Inflammatory macrophage (primary cell): ENCODE data around the gene C10orf71.

Experiments used
- DNase-seq, 2 donors: peaks; one replicate each; pipeline ENCODE4 v3.0.0-alpha.2; 2020 to 2022
- total RNA-seq, 18 experiments: gene quantifications; one replicate each; lab custom pipeline; 2026; ENCODE audit warnings: mixed read lengths in 6 of 18, inconsistent platforms in 2 of 18; lab: John Stamatoyannopoulos, UW

Gene C10orf71, protein sequence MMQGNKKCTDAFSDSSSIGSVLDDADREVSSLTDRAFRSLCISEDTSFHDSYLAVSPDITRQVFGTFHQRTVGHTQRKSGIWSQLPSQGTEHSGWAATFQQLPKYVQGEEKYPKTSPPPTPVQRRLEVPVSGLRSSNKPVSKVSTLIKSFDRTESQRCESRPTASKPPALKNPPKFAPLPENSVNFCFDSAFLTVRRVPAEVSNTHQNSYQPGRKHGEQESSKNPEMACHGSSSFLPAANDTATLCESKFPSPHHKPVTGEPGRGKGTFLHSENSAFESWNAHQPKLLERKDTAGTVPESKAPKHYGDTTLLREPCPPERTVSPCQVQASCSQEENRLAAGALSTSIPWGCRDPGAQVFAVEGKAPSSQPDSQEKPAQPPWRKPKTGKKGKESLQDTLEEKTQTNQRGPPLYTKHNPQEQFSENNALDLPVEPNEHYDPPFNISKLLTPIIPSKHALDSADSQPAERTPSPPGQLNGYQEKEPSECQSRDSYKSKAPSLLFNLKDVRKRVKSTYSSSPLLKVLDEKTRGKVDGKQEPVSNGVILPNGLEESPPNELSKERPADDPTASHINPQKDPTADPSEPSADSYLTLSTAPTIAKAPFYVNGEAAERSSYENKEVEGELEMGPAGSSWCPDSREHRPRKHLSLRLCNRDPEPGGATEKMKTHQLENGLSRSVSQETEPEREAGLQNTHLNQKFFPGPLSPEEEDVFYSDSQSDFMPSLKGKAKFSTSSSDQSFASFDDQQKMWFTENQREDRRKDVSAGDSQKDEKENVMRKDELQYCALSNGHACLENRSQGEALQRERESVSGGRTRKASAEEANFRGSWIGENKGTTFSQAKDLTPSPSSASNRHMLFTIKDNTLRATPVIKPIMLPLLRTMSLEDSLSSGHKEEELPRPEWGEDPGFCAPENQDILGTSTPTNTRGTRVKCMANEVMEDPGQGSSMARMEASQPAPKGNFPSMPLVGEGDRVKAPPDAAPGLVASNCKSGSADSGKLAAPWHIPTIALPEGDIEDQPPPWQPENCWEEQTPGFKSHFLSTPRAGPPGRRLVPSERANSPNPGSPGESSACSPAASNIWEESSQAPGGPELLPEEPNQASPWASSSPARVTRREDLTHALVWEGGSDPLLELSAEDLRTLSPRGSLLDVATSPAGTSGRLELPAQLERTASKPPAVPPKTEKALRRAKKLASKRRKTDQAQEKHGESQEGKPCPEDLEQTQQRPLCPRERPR (N-terminal part only)
- 0 to 0.09 (median 0) reads per million in 18 experiments for total RNA-seq

DNA sequence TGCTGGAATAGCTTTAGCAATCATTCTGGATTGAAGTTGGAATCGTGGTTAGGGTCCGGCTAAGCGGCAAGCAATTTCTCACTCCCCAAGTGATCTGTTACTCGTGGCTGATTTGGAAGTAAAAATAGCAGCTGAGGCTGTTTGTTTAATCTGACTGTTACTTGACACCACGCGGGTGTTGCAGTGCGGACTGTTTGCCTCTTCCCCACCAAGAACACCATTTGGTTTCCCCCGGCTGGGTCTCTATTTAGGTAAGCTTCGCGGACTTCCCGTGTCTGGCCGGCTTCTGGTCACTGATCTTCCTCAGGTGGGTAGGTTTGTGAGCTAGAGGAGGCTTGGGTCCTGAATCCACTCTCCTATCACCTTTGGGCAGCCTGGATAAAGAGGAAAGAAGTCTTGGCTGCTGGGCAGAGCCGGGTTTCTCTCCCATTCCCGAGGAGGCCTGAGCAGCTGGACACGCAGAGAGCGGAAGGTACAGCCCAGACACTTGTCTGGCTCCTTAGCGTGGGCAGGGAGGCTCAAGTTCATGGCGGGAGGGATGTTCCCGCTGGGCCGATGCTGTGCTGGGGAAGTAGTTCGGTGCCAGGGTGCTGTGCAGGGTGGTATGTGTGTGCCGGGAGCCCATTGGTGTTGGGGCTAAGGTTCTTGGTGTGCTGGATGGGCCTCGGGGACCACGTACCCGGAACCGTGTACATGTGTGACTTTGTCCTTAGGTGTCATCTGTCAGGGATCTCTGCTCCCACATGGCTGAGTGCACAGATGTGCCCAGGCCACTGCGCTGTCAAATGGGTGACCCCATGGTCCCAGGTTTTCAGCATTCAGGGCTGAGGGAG is at the start of gene C10orf71:
C10orf71 (plus strand) TSS at position 188 of the 833 bp plus-strand sequence. CDS start 23,376 bp downstream, outside the sequence.
- DNase-seq = no peak

DNA sequence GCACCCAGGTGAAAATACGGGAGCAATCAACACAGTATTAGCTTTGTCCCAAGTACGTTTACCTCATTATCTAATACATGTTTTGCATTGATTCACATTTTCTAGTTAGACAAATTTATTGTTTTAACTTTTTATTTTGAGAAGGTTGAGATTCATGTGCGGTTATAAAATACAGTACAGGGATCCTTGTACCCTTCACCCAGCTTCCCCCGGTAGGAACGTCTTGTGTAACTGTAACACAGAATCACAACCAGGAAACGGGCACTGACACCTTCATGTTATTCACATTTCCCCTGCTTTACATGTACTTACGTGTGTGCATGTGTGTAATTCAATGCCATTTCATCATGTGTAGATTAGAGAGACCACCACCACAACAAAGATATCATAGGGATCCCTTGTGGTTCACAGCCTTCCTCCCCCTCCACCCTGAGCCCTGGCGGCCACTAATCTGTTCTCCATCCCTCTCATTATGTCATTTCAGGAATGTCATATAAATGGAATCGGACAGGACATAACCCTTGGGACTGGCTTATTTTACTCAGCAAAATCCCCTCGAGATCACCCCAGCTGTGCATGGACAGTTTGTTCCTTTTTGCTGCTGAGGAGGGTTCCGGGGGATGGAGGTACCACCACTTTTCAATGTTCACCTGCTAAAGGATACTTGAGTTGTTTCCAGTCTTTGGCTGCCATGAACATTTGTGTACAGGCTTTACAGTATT is 46.5 kb upstream of the C10orf71 start:
- DNase-seq = no peak

DNA sequence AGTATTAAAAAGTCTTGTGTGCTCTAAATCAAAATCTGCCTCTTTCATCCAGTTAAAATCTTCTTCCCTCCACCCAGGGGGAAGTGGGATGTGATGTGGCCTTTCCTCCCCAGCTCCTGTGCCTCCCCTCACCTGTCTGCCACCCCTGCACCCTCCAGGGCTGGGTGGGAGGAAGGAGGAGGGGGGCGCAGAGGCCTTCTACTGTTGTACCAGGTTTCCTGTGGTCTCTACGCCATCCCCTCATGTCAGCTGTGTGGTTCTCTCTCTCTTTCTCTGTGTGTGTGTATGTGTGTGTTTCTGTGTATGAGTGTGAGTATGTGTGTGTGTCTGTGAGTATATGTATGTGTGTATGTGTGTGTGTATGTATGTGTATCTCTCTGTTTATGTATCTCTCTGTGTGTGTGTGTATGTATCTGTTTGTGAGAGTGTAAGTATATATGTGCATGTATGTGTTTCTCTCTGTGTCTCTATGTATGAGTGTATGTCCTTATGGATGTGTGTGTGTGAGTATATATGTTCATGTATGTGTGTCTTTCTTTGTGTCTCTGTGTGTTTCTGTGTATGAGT is 45.5 kb upstream of the C10orf71 start:
- DNase-seq = no peak

DNA sequence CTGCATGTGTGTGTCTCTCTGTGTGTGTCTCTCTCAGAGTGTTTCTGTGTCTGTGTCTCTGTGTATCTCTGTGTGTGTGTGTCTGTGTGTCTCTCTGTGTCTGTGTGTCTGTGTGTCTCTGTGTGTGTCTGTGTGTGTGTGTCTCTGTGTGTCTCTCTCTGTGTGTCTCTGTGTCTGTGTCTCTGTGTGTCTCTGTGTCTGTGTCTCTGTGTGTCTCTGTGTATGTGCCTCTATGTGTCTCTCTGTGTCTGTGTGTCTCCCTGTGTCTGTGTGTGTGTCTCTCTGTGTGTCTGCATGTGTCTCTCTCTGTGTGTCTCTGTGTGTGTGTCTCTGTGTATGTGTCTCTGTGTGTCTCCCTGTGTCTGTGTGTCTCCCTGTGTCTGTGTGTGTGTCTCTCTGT is 44.8 kb upstream of the C10orf71 start:
- DNase-seq = no peak

DNA sequence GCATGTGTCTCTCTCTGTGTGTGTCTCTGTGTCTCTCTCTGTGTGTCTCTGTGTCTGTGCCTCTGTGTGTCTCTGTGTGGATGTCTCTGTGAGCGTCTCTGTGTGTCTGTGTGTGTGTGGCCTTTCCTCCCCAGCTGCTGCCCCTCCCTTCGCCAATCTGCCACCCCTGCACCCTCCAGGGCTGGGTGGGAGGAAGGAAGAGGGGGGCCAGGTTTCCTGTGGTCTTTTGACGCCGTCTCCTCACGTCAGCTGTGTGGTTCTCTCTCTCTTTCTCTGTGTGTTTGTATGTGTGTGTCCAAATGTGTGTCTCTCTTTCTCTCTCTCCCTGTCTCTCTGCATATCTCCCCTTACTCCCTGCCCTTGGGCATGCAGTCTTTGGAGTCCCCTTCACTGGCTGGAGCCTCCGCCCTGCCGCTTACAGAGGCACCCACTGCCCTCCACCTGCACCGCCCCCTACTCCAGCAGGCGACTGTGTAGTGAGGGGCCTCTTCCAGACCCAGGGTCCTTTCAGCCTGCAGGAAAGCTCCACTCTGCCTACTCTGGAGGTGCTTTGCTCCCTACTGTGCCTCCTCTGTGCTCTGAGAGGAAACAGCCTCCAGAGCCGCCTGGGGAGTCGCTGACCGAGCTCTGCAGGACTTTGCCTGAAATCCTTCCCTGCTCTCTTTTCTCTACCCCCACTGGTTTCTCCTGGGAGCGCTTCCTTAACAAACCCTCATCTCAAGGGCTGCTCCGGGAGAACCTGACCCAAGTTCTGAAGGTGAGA is 44.2 kb upstream of the C10orf71 start:
- DNase-seq = no peak

DNA sequence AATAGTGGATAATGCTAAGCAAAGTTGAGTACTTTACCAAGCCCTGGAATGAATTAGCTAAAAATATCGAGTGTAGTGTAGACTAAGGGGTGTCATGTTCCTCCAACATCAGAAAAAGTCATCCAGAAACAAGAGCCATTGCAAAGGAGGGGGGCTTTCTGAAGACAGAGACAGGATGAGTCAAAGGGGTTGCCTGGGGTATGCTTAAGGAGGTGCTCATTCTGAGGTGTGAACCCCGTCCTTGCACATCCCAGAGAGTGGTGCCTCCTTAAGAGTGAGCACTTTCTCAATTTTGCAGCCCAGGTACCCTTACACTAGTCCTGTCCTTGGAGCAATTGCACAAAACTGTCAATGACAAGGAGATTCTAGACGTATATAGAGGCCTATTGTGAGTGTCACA is 43.1 kb upstream of the C10orf71 start:
- DNase-seq = no peak

DNA sequence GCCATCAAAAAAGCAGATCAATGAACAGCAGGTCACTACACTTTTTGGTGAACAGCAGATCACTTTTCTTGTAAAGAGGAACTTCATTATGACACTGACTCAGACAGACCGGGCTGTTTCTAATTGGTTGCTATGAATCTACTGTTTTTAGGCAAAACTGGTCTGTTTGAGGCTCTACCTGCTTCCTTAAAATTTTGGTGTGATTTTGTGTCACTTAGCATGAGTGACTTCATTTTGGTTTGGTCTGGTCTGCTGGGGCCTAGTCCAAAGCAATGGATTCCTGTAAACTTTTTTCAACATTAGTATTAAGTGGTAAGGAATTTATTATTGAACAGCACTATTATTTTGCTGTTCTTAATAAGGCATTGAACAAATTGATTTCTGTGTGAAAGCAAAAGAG is 41.8 kb upstream of the C10orf71 start:
- peak; percentile 76 to 79 for DNase-seq

DNA sequence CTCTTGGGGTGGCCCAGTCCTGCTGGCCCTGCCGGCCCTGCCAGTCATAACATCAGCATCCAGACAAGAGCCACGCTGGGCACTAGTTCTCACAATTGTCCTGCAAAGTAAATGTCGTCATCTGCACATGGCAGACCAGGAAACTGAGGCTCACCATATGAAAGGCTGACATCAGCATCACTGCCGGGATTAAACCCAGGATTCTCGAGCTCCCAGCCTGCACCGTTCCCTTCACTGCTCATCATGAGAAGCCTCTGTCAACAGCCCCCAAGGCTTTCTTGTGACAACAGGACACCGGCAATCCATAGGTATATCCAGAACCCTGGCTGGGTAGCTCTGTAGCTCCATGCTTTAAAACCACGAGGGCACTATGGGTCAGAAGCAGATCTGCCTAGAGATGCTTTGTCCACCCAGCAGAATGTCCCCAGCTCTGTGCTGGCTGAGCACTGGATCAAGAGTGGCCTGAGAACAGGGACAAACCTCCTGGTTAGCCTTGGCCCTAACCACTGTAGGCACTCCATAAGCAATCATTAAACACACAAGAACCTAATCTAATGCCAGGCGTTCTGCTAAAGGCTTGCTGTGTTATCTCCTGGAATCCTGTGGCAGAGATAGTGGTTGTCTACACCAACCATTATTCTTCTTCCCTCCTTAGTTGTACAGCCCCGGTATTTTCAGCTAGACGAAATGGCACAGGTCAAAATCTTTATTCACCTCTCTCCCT is 41.2 kb upstream of the C10orf71 start:
- DNase-seq = no peak

DNA sequence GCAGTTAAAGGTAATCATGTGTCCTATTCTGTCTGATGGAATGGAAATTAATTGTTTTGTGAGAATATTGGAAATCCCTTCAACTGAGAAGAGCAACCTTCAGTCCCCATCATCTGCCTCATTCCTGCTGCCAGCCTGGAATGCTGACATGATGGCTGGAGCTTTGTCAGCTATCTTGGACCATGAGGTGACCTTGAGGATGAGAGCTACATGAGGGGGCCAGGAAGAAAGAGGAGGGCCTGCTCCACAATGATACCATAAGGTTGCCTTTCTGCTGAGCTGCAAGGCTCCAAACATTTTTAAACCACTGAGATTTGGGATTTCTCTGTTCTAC is 40.7 kb upstream of the C10orf71 start:
- DNase-seq = no peak

DNA sequence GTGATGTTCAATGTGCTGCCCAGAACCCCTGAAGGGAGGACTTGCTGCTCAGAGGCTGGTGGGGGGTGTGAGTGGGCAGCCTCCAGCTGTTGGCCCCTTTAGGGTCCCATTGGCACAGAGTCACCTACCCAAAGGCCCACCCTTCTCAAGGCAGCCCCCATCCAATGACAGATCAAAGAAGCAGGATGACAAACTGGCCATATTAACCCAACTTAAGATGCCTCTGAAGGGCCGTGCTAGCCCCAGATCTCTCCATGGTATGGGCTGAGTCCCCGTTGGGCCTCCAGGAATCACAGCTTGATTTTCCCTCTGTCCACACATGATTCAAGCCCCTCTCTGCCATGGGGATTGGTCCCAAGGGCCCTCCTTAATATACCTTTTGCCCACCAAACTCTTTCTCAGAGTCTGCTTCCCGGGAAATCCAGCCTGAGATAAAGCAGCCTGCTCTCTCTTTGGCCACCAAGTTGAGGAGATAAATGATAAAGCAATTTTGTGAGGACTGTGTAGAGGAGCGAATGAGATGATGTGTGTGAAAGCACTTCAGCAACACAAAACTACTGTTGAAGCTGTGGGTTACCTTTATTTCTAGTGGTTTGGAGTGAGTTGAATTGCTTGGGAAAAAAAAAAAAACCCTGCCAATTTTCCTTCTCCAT is 38.2 kb upstream of the C10orf71 start:
- no peak for DNase-seq

DNA sequence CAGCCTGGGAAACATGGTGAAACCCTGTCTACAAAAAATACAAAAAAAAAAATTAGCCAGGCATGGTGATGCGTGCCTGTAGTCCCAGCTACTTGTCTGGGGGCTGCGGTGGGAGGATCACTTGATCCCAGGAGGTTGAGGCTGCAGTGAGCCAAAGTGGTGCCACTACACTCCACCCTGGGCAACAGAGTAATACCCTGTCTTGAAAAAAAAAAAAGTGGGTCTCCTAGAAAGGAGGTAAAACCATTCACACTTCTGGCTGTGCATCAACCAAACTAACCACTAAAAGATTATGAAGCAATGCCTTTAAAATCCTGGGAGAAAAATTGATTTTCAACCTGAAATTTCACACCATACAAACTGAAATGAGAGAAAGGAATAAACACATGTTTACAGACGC is 35.4 kb upstream of the C10orf71 start:
- no peak for DNase-seq

DNA sequence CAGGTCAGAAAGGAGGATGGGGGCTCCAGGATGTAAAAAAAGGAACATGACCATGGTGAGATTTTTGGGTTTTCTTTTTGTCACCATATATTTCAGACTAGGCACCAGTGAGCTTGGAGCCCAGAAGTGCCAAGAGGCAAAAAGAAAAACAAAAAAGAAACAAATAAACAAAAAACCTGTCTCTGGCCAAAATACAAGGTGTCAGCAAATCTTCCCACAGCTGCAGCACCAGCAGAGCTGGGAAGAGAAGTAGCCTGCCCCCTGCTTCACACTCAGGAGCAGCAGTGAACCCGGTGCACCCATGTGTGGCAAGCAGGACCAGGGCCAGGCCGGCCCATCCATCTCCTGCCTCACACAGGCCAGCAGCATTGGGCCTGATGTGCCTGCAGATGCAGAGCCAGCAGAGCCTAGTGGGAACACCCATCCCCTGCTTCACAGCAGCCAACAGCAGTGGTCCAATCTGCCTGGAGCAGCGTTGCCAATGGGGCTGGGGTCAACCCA is 34.7 kb upstream of the C10orf71 start:
- no peak for DNase-seq

DNA sequence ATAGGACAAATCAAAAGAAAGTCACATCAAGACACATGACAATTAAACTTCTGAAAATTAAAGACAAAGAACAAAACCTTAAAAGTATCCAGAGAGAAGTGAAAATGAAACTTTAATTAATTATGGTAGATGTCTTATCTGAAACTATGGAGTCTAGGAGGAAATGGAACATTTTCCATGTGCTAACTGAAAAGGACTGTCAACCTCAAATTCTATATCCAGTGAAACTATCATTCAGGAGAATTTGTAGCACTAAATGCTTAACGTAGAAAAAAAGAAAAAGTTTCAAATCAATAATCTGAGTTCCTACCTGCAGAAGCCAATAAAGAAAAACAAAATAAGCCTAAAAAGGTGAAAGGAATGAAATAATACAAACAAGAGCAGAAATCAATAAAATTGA is 33.1 kb upstream of the C10orf71 start:
- DNase-seq = no peak

DNA sequence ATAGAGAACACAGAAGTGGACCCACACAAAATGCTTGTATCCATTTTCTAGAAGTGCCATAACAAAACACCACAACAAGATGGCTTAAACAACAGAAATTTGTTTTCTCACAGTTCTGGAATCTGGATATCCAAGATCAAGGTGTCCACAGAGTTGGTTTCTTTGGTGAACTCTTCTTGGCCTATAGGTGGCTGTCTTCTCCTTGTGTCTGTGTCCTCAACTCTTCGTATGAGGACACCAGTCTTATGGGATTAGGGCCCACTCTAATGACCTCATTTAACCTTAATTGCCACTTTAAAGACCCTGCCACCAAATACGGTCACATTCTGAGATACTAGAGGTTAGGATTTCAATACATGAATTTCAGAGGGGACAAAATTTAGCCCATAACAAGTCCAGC is 30.8 kb upstream of the C10orf71 start:
- no peak for DNase-seq

DNA sequence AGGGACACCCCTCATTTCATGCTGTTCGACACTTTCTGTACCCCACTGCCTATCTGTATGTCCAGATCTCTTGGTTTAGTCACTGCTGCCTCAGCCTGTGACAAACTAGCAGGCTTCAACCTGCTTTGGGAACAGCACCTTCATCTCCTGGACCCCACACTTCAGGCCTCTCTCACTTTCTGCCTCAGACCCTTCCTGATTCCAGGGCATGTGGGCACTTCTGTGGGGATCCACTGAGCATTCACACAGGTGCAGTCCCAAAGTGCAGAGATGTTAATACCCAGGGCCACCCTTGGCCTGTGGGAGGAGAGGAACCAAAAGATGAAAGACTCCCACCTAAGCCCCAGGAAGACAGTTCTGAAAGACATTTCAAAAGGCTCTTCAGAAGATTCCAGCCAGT is 29.4 kb upstream of the C10orf71 start:
- DNase-seq = no peak

DNA sequence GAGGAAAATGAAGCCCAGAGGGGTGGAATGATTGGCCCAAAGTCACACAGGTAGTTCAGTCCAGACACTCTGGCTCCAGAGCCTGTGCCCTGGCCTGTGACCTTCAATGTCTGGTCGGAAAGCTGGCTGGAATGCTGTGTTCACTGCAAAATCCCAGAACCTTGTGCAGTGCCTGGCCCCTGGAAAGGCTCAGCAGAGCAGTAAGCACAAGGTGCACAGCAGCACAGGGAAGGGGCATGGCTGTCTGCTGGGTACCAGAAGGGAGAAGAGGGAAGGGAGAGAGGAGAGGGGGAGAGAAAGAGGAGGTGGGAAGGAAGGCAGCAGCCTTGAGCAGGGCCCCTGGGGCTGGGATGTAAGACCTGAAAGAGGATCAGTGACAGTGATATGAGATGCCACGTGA is 28.4 kb upstream of the C10orf71 start:
- no peak for DNase-seq

DNA sequence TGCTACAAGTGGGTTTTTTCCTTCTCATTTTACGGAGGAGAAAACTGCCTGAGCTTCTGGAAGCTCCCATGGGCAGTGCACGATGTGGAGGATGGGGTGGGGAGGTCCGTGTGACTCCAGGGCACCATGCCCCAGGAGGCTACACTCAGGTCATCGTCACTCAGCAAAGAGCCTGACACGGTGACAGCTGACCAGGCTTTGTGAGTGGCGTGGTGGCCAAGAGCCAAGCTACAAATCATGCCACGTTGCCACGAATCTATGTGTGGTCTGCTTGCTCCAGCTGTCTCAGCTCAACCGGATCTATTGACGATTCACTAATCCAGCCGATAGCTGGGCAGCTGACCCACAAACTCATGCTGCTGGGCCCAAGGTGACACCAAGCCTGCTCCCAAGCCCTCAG is 27.6 kb upstream of the C10orf71 start:
- DNase-seq = no peak

DNA sequence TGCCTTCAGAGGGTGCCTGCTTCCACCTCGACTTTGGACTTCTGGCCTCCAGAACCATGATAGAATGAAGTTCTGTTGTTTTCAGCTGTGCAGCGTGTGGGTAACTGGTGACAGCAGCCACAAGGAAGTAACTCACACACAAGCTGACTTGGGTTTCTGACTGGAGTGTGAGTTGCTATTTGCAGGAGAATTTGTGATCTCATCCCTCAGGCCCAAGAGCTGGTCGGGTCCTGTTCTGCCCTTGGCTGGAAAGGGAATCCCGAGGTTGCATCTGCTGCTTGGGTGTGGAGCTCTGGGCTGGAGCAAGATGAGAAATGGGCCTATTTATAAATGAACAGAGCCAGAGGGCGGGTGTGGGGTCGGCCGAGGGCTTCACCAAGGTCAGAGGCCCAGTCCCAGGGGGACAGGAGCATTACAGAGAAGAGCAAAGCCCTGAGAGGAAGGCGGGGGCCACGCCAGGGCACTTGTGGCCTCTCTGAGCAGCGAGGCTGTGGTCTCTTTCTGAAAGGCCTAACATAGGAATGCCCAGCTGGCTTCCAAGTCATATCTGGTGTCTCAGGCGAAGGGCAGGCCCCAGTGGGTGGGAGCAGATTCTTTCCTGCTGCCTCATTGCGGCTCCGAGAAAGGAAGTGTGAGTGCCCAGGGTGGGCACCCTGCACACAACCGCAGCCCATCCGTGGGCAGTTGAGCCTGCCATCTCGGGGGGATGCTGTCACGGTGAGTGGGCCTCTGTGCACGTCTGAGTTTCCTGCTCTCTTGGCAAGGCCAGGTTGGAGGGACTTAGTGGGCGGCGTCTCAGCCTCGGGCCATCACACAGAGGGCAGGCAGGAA is 26.5 kb upstream of the C10orf71 start:
- peak; percentile 70 to 88 for DNase-seq
